ENCODE results near the gene CDK14.
"Not testable (repeated sequence)": the region's sequence is repeated elsewhere in the genome, so short reads cannot be mapped to it uniquely, and the experiment has no call there.

The CDK14 gene

DNA sequence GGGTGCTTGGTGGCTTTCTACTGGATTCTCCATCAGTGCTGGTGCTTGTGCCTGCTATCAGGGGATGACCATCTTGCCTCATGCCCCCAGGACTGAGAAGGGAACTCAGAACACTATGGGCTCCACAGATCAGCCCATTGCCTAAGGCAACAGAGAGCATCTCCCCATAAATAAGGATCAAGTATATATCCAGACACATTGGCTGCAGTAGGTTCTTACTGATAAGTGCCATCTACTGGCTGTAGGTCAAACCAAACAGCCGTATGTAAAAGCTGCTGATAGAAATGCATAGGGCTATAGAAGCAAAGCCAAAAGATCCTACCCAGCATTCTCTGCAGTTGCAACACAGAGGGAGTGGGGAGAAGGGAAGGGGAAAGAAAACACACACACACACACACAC, 153.7 kb downstream of the CDK14 start:
- FAIRE-seq = no peak
- DNase-seq (ENCODE audit: low spot score) = no peak

GRCh38 chr7:90751595-90751994, 155.5 kb downstream of the CDK14 start:
- DNase-seq (ENCODE audit: low spot score) = no peak
- no peak for FAIRE-seq

GRCh38 chr7:90752051-90752450, 155.9 kb downstream of the CDK14 start:
- DNase-seq (ENCODE audit: low spot score) (no peak), FAIRE-seq (no peak)

GRCh38 chr7:90755041-90755440, 158.9 kb downstream of the CDK14 start:
- FAIRE-seq = no peak
- no peak for DNase-seq (ENCODE audit: low spot score)

- DNase-seq (ENCODE audit: low spot score) = no peak
- FAIRE-seq = no peak
Measured at GRCh38 chr7:90756366-90756765, 160.2 kb downstream of the CDK14 start.

GRCh38 chr7:90757565-90757950, 161.4 kb downstream of the CDK14 start:
- DNase-seq (ENCODE audit: low spot score) (peak; percentile 14), FAIRE-seq (peak; percentile 67)

- FAIRE-seq (no peak), DNase-seq (ENCODE audit: low spot score) (no peak)
Measured at GRCh38 chr7:90758933-90759562, 162.9 kb downstream of the CDK14 start.

DNA sequence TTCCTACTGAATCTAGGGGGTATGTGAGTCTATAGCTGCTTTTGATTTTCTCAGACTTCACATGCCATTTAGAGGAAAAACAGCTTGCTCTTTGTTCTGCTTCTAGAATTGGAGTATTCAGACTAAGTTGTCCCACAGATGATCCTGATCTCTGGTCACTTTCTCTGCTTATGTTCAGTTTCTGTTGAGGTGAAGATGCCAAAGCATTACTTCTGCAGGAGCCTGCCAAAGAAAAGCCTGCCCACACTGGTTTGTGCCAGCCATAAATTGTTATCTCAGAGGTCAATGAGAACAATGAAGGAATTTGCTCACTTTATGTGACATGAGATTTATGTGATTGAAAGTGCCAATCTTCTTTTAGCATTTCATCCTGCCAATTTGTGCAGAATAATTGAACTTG, 163.6 kb downstream of the CDK14 start:
- DNase-seq (ENCODE audit: low spot score) = no peak
- FAIRE-seq = no peak

- no peak for FAIRE-seq
- no peak for DNase-seq (ENCODE audit: low spot score)
Measured at GRCh38 chr7:90760892-90761291, 164.8 kb downstream of the CDK14 start.

- DNase-seq (ENCODE audit: low spot score) (no peak), FAIRE-seq (no peak)
Measured at GRCh38 chr7:90761584-90761983, 165.5 kb downstream of the CDK14 start.

GRCh38 chr7:90763108-90763507, 167.0 kb downstream of the CDK14 start:
- FAIRE-seq = no peak
- no peak for DNase-seq (ENCODE audit: low spot score)

- FAIRE-seq = no peak
Measured at GRCh38 chr7:90764848-90765570, 168.9 kb downstream of the CDK14 start.

GRCh38 chr7:90766814-90767564, 170.9 kb downstream of the CDK14 start:
- FAIRE-seq = peak; percentile 90
- DNase-seq (ENCODE audit: low spot score) = peak; percentile 75

More at GRCh38 chr7:90764848-90765570, 168.9 kb downstream of the CDK14 start:
- no peak for DNase-seq (ENCODE audit: low spot score)

DNA sequence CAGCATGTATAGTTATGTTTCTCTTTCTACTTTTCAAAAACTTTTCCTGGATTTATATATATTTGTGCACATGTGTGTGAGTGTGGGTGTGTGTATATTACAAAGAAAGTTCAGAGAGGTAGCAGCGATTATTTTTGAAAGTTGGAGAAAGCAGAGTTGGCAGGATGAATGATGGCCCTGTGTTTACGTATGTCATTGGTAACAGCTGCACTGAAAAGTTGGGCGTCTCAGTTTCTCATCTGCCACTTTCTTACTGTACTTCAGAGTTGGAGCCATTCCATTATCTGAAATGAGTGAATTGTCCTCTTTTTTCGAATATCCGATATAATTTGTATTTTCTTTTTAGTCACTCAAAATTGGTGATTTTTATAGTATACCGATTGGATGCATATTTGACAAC, 172.2 kb downstream of the CDK14 start:
- DNase-seq (ENCODE audit: low spot score) = no peak
- no peak for FAIRE-seq

GRCh38 chr7:90769036-90769435, 172.9 kb downstream of the CDK14 start:
- FAIRE-seq = no peak

GRCh38 chr7:90769566-90769965, 173.4 kb downstream of the CDK14 start:
- DNase-seq (ENCODE audit: low spot score); FAIRE-seq: not testable (repeated sequence)

More at GRCh38 chr7:90769036-90769435, 172.9 kb downstream of the CDK14 start:
- DNase-seq (ENCODE audit: low spot score) = no peak

DNA sequence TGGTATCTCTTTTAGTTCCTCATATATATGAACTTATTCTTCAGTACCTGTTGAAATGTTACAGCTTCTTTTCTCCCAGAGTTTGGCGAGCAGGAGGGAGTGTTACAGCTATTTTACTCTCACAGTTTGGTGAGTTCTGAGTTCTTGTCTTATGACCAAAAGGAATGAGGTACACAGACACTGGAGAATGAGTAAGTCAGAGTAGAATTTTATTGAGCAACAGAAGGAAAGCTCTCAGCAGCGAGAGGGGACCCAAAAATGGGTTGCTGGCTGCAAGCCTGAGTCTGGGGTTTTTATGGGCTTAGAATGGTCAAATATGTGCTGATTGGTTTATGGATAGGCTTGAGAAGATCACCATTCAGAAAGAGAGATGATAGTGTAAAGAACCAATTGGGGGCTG, 175.2 kb downstream of the CDK14 start:
- FAIRE-seq (no peak), DNase-seq (ENCODE audit: low spot score) (no peak)

- DNase-seq (ENCODE audit: low spot score) (no peak), FAIRE-seq (no peak)
Measured at GRCh38 chr7:90772410-90772809, 176.3 kb downstream of the CDK14 start.

GRCh38 chr7:90773269-90773668, 177.1 kb downstream of the CDK14 start:
- DNase-seq (ENCODE audit: low spot score) (no peak), FAIRE-seq (no peak)

DNA sequence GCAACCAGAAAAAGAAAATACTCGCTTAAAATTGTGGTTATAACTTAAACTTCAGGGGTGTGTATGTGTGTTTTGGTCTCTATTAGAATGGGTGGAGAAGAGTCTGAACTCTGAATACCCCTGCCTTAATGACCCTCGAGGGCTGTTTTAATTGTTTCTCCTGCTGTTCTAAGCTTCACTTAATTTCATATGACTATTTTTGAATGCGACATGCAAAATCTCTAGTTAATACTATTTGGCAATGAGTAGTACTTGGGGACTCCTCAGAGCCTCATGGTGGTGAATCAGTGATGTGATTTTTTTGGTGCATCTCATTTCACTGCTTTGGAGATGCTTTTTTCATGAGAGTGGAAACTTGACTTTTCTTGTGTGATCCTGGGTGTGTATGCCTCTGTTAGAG, 178.6 kb downstream of the CDK14 start:
- no peak for DNase-seq (ENCODE audit: low spot score)
- no peak for FAIRE-seq

GRCh38 chr7:90775383-90775965, 179.4 kb downstream of the CDK14 start:
- FAIRE-seq (no peak), DNase-seq (ENCODE audit: low spot score) (no peak)

GRCh38 chr7:90777041-90777440, 180.9 kb downstream of the CDK14 start:
- no peak for DNase-seq (ENCODE audit: low spot score)
- no peak for FAIRE-seq

All from RCC 7860 (cell line).